K562 treated with DMSO at 1 percent for 4 hours (cell line): ENCODE results near the gene TRPM5. TPM values are rescaled to one million over a fixed set of nuclear protein-coding genes. Genes with fewer than 3 reads are reported as not detected.

ENCODE experiments used
- total RNA-seq: library from RNA; unstranded; fragments of 300-600 nt; gene quantifications from 2 replicates; pipeline ENCODE4 v1.2.3, GENCODE V29; 2022; ENCODE audit not compliant: insufficient read depth

The TRPM5 gene, protein sequence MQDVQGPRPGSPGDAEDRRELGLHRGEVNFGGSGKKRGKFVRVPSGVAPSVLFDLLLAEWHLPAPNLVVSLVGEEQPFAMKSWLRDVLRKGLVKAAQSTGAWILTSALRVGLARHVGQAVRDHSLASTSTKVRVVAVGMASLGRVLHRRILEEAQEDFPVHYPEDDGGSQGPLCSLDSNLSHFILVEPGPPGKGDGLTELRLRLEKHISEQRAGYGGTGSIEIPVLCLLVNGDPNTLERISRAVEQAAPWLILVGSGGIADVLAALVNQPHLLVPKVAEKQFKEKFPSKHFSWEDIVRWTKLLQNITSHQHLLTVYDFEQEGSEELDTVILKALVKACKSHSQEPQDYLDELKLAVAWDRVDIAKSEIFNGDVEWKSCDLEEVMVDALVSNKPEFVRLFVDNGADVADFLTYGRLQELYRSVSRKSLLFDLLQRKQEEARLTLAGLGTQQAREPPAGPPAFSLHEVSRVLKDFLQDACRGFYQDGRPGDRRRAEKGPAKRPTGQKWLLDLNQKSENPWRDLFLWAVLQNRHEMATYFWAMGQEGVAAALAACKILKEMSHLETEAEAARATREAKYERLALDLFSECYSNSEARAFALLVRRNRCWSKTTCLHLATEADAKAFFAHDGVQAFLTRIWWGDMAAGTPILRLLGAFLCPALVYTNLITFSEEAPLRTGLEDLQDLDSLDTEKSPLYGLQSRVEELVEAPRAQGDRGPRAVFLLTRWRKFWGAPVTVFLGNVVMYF (N-terminal part only)
- total RNA-seq = not detected in 2 replicates

GRCh38 chr11:2443881-2444820, at the start of gene TRPM5:
TRPM5 (minus strand) TSS chr11:2444514; CDS start chr11:2423036, 21,478 bp downstream.

GRCh38 chr11:2444821-2445745, 769 bp upstream of the TRPM5 start, which contains the start of gene KCNQ1:
KCNQ1 (plus strand) TSS chr11:2445008; CDS start chr11:2445099, 91 bp downstream.

GRCh38 chr11:2400069-2400761, 44.1 kb downstream of the TRPM5 start, which contains the start of gene TSSC4:
TSSC4 (plus strand) TSS chr11:2400750; CDS start chr11:2402634, 1,884 bp downstream.

Other genes starting within 250 kb of the TRPM5 start
- gene ASCL2, start 173.9 kb downstream of the TRPM5 start, total RNA-seq = not detected in 2 replicates
- gene C11orf21, start 142.6 kb downstream of the TRPM5 start, total RNA-seq = 1.1 TPM in 2 replicates
- gene TSPAN32, start 142.5 kb downstream of the TRPM5 start, total RNA-seq = 2.7 and 3.3 TPM in 2 replicates
- 169 and 186 TPM in 2 replicates for gene CD81, start 67.2 kb downstream of the TRPM5 start, total RNA-seq
- gene TSSC4, start 43.8 kb downstream of the TRPM5 start, total RNA-seq = 36.3 and 43.1 TPM in 2 replicates
- gene KCNQ1, start 494 bp upstream of the TRPM5 start, total RNA-seq = not detected in 2 replicates